GM19468 (cell line): ENCODE measurements around the gene BUB1B.
"Not testable (repeated sequence)": the region's sequence is repeated elsewhere in the genome, so short reads cannot be mapped to it uniquely, and the experiment has no call there.

ENCODE experiments used
- ATAC-seq: cut with Tn5 transposase; IDR thresholded peaks from one replicate; pipeline ENCODE4 v1.9.1; 2021; ENCODE audit warnings: mild to moderate bottlenecking, moderate library complexity, moderate number of reproducible peaks; ENCODE audit not compliant: unreplicated experiment; ENCODE audit errors: extremely low read depth

BUB1B gene

GRCh38 chr15:40167374-40167773, 6.5 kb downstream of the BUB1B start:
- not testable (repeated sequence) for ATAC-seq

- ATAC-seq: no peak
Measured at GRCh38 chr15:40175160-40175559, 14.3 kb downstream of the BUB1B start.

GRCh38 chr15:40182358-40183029, 21.6 kb downstream of the BUB1B start:
- ATAC-seq: no peak

- no peak for ATAC-seq
Measured at GRCh38 chr15:40183636-40184463, 23.0 kb downstream of the BUB1B start.

GRCh38 chr15:40190591-40190990, 29.7 kb downstream of the BUB1B start:
- no peak for ATAC-seq

- ATAC-seq: no peak
Measured at GRCh38 chr15:40192942-40193341, 32.1 kb downstream of the BUB1B start.

- ATAC-seq: no peak
Measured at GRCh38 chr15:40197434-40197833, 36.6 kb downstream of the BUB1B start.

- no peak for ATAC-seq
Measured at GRCh38 chr15:40198355-40199085, 37.7 kb downstream of the BUB1B start.

- no peak for ATAC-seq
Measured at GRCh38 chr15:40204100-40204499, 43.2 kb downstream of the BUB1B start.

- no peak for ATAC-seq
Measured at GRCh38 chr15:40217166-40217824, 56.4 kb downstream of the BUB1B start.

- ATAC-seq: no peak
Measured at GRCh38 chr15:40219801-40220200, 58.9 kb downstream of the BUB1B start.

- ATAC-seq: no peak
Measured at GRCh38 chr15:40222131-40222530, 61.3 kb downstream of the BUB1B start.

GRCh38 chr15:40226736-40227135, 65.9 kb downstream of the BUB1B start:
- ATAC-seq: no peak

GRCh38 chr15:40229316-40229715, 68.4 kb downstream of the BUB1B start:
- ATAC-seq: no peak

GRCh38 chr15:40229956-40230355, 69.1 kb downstream of the BUB1B start:
- no peak for ATAC-seq

GRCh38 chr15:40232625-40233070, 71.8 kb downstream of the BUB1B start:
- ATAC-seq: no peak

GRCh38 chr15:40233727-40234577, 73.1 kb downstream of the BUB1B start:
- no peak for ATAC-seq

- no peak for ATAC-seq
Measured at GRCh38 chr15:40234783-40235182, 73.9 kb downstream of the BUB1B start.

- ATAC-seq: no peak
Measured at GRCh38 chr15:40235201-40235885, 74.5 kb downstream of the BUB1B start.
